ENCODE measurements around the gene PCTP.

PCTP gene

GRCh38 chr17:55757659-55758058, 6.8 kb downstream of the PCTP start:
- no peak for DNase-seq (ENCODE audit: low read depth)

GRCh38 chr17:55758171-55758570, 7.3 kb downstream of the PCTP start:
- DNase-seq (ENCODE audit: low read depth): no peak

- DNase-seq (ENCODE audit: low read depth): no peak
Observed at GRCh38 chr17:55760643-55761355, 9.9 kb downstream of the PCTP start.

- DNase-seq (ENCODE audit: low read depth): no peak
Observed at GRCh38 chr17:55762086-55762858, 11.4 kb downstream of the PCTP start.

- DNase-seq (ENCODE audit: low read depth): no peak
Observed at GRCh38 chr17:55763856-55764255, 13.0 kb downstream of the PCTP start.

- no peak for DNase-seq (ENCODE audit: low read depth)
Observed at GRCh38 chr17:55764610-55765009, 13.8 kb downstream of the PCTP start.

GRCh38 chr17:55765472-55765871, 14.6 kb downstream of the PCTP start:
- no peak for DNase-seq (ENCODE audit: low read depth)

- DNase-seq (ENCODE audit: low read depth): no peak
Observed at GRCh38 chr17:55768936-55769624, 18.2 kb downstream of the PCTP start.

GRCh38 chr17:55769625-55770000, 18.8 kb downstream of the PCTP start:
- DNase-seq (ENCODE audit: low read depth): no peak

GRCh38 chr17:55770196-55770870, 19.5 kb downstream of the PCTP start:
- no peak for DNase-seq (ENCODE audit: low read depth)

- DNase-seq (ENCODE audit: low read depth): no peak
Observed at GRCh38 chr17:55772086-55772485, 21.2 kb downstream of the PCTP start.

- DNase-seq (ENCODE audit: low read depth): no peak
Observed at GRCh38 chr17:55773671-55774070, 22.8 kb downstream of the PCTP start.

GRCh38 chr17:55774846-55775271, 24.0 kb downstream of the PCTP start:
- no peak for DNase-seq (ENCODE audit: low read depth)

- no peak for DNase-seq (ENCODE audit: low read depth)
Observed at GRCh38 chr17:55776271-55776670, 25.4 kb downstream of the PCTP start.

- DNase-seq (ENCODE audit: low read depth): no peak
Observed at GRCh38 chr17:55777471-55777971, 26.7 kb downstream of the PCTP start.

GRCh38 chr17:55778389-55779118, 27.7 kb downstream of the PCTP start:
- DNase-seq (ENCODE audit: low read depth): no peak

GRCh38 chr17:55783684-55784245, 32.9 kb downstream of the PCTP start:
- DNase-seq (ENCODE audit: low read depth): no peak

GRCh38 chr17:55784666-55785065, 33.8 kb downstream of the PCTP start:
- no peak for DNase-seq (ENCODE audit: low read depth)

- no peak for DNase-seq (ENCODE audit: low read depth)
Observed at GRCh38 chr17:55785181-55785580, 34.3 kb downstream of the PCTP start.

- no peak for DNase-seq (ENCODE audit: low read depth)
Observed at GRCh38 chr17:55793272-55793671, 42.4 kb downstream of the PCTP start.

Measured in stimulated activated CD8-positive, alpha-beta memory T cell treated with anti-CD3 and anti-CD28 coated beads, Interleukin-15, amount 100 ng/mL, for 24 hours (primary cell).